ENCODE measurements around the gene ARHGEF3. TPM values are rescaled to one million over a fixed set of nuclear protein-coding genes. Genes with fewer than 3 reads are reported as not detected.

Gene ARHGEF3
- total and polyA plus RNA-seq, 2 donors (not counting 3 experiments of a cell fraction or from before 2014, with no cell fraction given): 6.7 to 16.3 TPM

GRCh38 chr3:56849698-56850097 is 47.9 kb upstream of the ARHGEF3 start:
- no peak overlapping the region for H3K27ac ChIP-seq (ENCODE audit: insufficient read depth, low read depth, low read length)
- no peak overlapping the region for H3K4me3 ChIP-seq (replicated peaks in 1 of 3; ENCODE audit: insufficient read depth in 1 of 3, low read depth in 1 of 3, low read length in 3 of 3)
- no peaks in the 10 kb centered on the region for H3K9me3 ChIP-seq (replicated peaks; ENCODE audit: control insufficient read depth, insufficient read depth, low read length)
- no peaks in the 10 kb centered on the region for H3K27me3 ChIP-seq (ENCODE audit: control insufficient read depth in 2 of 2, insufficient read depth in 2 of 2, low read length in 2 of 2)
- BruUV-seq (replicated peaks): no TSS peak
- H4K20me1 ChIP-seq (replicated peaks; ENCODE audit: control insufficient read depth, extremely low read depth, insufficient read depth, low read length): no peaks in the 10 kb centered on the region
- H3K36me3 ChIP-seq (ENCODE audit: control insufficient read depth in 2 of 2, extremely low read depth in 1 of 2, insufficient read depth in 2 of 2, low read length in 2 of 2): no peaks in the 10 kb centered on the region
- no peaks in the 10 kb centered on the region for H3K4me1 ChIP-seq (ENCODE audit: control insufficient read depth, extremely low read depth, insufficient read depth, low read length)
- TF ChIP-seq EZH2 (IDR thresholded peaks at IDR 0.05; ENCODE audit: borderline replicate concordance, low read depth, low read length, severe bottlenecking): no peak
- TF ChIP-seq GATA2 (IDR thresholded peaks at IDR 0.05; ENCODE audit: insufficient read depth, insufficient read length, low read depth, low read length): no peak
- no peak for TF ChIP-seq CTCF (IDR thresholded peaks at IDR 0.05; ENCODE audit: extremely low read depth in 1 of 2, insufficient read depth in 1 of 2, low read depth in 1 of 2, low read length in 2 of 2)
- TF ChIP-seq POLR2A (IDR thresholded peaks at IDR 0.05; ENCODE audit: low read depth, low read length): no peak
- no peak for TF ChIP-seq MYC (IDR thresholded peaks at IDR 0.05; ENCODE audit: low read depth, low read length)
- TF ChIP-seq MAX (IDR thresholded peaks at IDR 0.05; ENCODE audit: insufficient read depth, insufficient read length): no peak
- no peak for TF ChIP-seq FOS (IDR thresholded peaks at IDR 0.05; ENCODE audit: borderline replicate concordance, insufficient read depth, low read length)
- TF ChIP-seq POLR2AphosphoS5 (IDR thresholded peaks at IDR 0.05; ENCODE audit: insufficient read depth, low read depth, low read length): no peak
- no peak for TF ChIP-seq JUN (IDR thresholded peaks at IDR 0.05; ENCODE audit: borderline replicate concordance, insufficient read depth, insufficient read length, low read depth)
- H3K9me1 ChIP-seq (replicated peaks; ENCODE audit: control insufficient read depth, extremely low read depth, insufficient read depth, low read length): no peaks in the 10 kb centered on the region
- ChIA-PET CTCF (interaction anchor here (1.1 to 11.9 kb wide), 4 partner anchors 28 to 147 kb away, joined by 3 to 120 read pairs (median 5); no protein-coding TSS in a partner anchor), POLR2A (no interaction called here)
- FAIRE-seq (no peak), DNase-seq (ENCODE audit: low read depth, low spot score) (no peak)
- intact Hi-C loops (cut with micrococcal nuclease): no loop called here
- no peak overlapping the region for H3K4me2 ChIP-seq (ENCODE audit: insufficient read depth, low read length)
- no peaks in the 10 kb centered on the region for H3K79me2 ChIP-seq (ENCODE audit: control insufficient read depth, insufficient read depth, low read length)
- dilution Hi-C loops (cut with MboI; ENCODE audit: extremely low pct_ligation_motif_present, low sequenced_read_pairs): no loop called here
- no peak overlapping the region for H3K9ac ChIP-seq (replicated peaks; ENCODE audit: extremely low read depth, insufficient read depth, low read length)
- no peak overlapping the region for H2AFZ ChIP-seq (ENCODE audit: low read depth, low read length)

Measured in endothelial cell of umbilical vein (primary cell).